GM06990 (cell line): Measurements from ENCODE around the gene TCAP.

Source experiments
- DNase-seq: peaks from one replicate; pipeline ENCODE4 v3.0.0-alpha.2; 2011; ENCODE audit not compliant: insufficient read length; ENCODE audit errors: extremely low read depth
- H3K27me3 ChIP-seq: replicated peaks from 2 replicates; pipeline ENCODE4 v1.6.0; 2011; ENCODE audit warnings: low read length; ENCODE audit not compliant: control insufficient read depth, insufficient read depth
- H3K36me3 ChIP-seq: 2 replicates; pipeline ENCODE4 v1.5.1; 2011; ENCODE audit warnings: low read length; ENCODE audit not compliant: control insufficient read depth, insufficient read depth
- H3K4me3 ChIP-seq: replicated peaks from 2 replicates; pipeline ENCODE4 v1.5.1; 2011; ENCODE audit warnings: low read depth, mild to moderate bottlenecking, control low read depth, low read length
- TF ChIP-seq, protein P1 (sequence below): IDR thresholded peaks from 2 replicates; pipeline ENCODE4 v1.5.1; 2011; ENCODE audit warnings: low read length, control low read depth, mild to moderate bottlenecking, inconsistent platforms; ENCODE audit not compliant: insufficient read depth, poor library complexity, severe bottlenecking

The TCAP gene

DNA sequence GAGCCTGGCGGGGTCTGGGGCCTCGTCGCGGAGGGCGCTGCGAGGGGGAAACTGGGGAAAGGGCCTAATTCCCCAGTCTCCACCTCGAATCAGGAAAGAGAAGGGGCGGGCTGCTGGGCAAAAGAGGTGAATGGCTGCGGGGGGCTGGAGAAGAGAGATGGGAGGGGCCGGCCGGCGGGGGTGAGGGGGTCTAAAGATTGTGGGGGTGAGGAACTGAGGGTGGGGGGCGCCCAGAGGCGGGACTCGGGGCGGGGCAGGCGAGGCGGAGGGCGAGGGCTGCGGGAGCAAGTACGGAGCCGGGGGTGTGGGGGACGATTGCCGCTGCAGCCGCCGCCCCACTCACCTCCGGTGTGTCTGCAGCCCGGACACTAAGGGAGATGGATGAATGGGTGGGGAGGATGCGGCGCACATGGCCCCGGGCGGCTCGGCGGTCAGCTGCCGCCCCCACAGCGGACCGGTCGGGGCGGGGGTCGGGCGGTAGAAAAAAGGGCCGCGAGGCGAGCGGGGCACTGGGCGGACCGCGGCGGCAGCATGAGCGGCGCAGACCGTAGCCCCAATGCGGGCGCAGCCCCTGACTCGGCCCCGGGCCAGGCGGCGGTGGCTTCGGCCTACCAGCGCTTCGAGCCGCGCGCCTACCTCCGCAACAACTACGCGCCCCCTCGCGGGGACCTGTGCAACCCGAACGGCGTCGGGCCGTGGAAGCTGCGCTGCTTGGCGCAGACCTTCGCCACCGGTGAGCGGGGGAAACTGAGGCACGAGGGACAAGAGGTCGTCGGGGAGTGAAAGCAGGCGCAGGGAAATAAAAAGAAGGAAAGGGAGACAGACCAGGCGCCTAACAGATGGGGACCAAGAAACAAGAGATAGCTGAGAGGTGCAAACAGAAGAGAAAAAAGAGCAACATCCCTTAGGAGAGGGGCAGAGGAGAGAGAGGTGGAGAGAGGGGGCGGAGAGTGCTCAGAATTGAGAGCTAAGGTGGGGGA is 3.1 kb downstream of the TCAP start, which contains the start of gene PNMT:
TSS of gene PNMT (plus strand) at position 509 of the 980 bp plus-strand sequence. CDS start at position 532, 23 bp downstream.
- TF ChIP-seq, protein P1, sequence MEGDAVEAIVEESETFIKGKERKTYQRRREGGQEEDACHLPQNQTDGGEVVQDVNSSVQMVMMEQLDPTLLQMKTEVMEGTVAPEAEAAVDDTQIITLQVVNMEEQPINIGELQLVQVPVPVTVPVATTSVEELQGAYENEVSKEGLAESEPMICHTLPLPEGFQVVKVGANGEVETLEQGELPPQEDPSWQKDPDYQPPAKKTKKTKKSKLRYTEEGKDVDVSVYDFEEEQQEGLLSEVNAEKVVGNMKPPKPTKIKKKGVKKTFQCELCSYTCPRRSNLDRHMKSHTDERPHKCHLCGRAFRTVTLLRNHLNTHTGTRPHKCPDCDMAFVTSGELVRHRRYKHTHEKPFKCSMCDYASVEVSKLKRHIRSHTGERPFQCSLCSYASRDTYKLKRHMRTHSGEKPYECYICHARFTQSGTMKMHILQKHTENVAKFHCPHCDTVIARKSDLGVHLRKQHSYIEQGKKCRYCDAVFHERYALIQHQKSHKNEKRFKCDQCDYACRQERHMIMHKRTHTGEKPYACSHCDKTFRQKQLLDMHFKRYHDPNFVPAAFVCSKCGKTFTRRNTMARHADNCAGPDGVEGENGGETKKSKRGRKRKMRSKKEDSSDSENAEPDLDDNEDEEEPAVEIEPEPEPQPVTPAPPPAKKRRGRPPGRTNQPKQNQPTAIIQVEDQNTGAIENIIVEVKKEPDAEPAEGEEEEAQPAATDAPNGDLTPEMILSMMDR, result peak; percentile 78
- H3K4me3 ChIP-seq, result peak within 1 kb of the TSS; percentile 28
- DNase-seq, result peak; percentile 69
- H3K36me3 ChIP-seq, result no peaks in the 10 kb centered on the region
- no peaks in the 10 kb centered on the region; the same call in 1 of the 2 replicates for H3K27me3 ChIP-seq

DNA sequence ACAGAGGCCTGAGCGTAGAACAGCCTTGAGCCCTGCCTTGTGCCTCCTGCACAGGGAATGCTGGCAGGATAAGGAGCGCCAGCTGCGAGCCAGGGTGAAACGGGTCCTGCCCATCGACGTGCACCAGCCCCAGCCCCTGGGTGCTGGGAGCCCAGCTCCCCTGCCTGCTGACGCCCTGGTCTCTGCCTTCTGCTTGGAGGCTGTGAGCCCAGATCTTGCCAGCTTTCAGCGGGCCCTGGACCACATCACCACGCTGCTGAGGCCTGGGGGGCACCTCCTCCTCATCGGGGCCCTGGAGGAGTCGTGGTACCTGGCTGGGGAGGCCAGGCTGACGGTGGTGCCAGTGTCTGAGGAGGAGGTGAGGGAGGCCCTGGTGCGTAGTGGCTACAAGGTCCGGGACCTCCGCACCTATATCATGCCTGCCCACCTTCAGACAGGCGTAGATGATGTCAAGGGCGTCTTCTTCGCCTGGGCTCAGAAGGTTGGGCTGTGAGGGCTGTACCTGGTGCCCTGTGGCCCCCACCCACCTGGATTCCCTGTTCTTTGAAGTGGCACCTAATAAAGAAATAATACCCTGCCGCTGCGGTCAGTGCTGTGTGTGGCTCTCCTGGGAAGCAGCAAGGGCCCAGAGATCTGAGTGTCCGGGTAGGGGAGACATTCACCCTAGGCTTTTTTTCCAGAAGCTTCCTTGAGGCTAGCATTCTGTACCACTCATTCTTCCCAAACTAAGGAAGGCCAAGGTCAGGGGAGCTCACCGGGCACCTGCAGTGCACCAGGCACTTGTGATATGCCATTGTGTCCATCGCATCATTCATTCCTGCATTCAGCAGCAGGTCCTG is 5.0 kb downstream of the TCAP start:
- no peak for DNase-seq
- TF ChIP-seq, protein P1, result no peak
- Histone ChIP-seq H3K4me3 (no peak overlapping the region), H3K27me3 (no peaks in the 10 kb centered on the region; the same call in 1 of the 2 replicates), H3K36me3 (no peaks in the 10 kb centered on the region)

DNA sequence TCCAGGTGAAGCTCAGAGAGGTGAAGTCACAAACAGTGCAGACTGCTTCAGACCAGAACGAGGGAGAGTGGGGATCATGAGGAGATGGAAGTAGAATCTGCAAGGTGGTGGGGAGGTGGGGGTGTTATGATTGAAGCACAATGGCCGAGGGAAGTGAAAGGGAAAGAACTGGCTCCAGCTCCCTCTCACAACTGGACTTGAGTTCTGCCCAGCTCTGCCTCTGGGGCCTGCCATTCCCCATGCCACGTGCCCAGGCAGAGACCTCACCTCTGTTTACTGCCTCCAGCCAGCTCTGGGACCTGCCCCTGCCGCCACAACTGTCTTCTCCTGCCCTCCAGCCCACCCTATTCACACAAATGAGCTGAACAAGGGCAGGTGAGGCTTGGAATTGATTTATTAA is 5.6 kb downstream of the TCAP start:
- Histone ChIP-seq H3K4me3 (no peak overlapping the region), H3K36me3 (no peaks in the 10 kb centered on the region), H3K27me3 (no peaks in the 10 kb centered on the region; the same call in 1 of the 2 replicates)
- TF ChIP-seq, protein P1, result no peak
- DNase-seq, result no peak

- TF ChIP-seq, protein P1, result peak; percentile 65
- no peaks in the 10 kb centered on the region for H3K36me3 ChIP-seq
- no peak overlapping the region for H3K4me3 ChIP-seq
- no peak for DNase-seq
- H3K27me3 ChIP-seq, result no peaks in the 10 kb centered on the region; the same call in 1 of the 2 replicates
Measured at GRCh38 chr17:39671651-39672521, 6.7 kb downstream of the TCAP start.
